Erythroblast (primary cell): ENCODE measurements around the gene AHRR.

Experiments
- GATA1 ChIP-seq: IDR thresholded peaks from 2 replicates; pipeline ENCODE4 v1.6.1; 2011; ENCODE audit warnings: low read depth, mild to moderate bottlenecking, control low read depth, low read length, moderate library complexity
- POLR2A ChIP-seq: IDR thresholded peaks from 2 replicates; pipeline ENCODE4 v1.6.1; 2011; ENCODE audit warnings: mild to moderate bottlenecking, low read length

DNA sequence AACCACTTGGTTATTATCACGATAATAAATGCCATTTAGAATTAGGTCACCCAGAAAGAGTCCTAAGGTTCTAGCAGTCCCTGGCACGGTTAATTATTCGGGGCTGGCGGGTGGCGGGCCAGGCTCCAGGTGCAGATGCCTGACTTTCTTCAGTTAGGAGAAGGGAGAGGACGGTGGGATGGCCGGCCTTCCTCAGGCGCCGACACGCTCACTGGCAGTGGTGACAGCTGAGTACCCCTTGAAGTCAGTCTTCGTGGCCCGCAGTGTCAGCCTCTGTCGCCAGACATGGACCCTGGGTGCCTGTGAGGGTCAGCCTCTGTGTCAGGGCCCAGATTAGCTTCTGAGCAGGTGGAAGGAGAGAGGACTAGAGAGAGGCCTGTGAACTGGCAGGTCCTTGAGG, 100.4 kb downstream of the AHRR start:
- TF ChIP-seq POLR2A (no peak), GATA1 (no peak)
